Renal cortex interstitium (tissue), 11 donors: Measurements from ENCODE around the gene GPA33. TPM values are rescaled to one million over a fixed set of nuclear protein-coding genes. Genes with fewer than 3 reads are reported as not detected.

ENCODE experiments used
- DNase-seq, 11 donors: peaks; one replicate each; pipeline ENCODE4 v3.0.0-alpha.2; 2013; ENCODE audit warnings: low read depth in 9 of 11, low spot score in 4 of 11; ENCODE audit errors: extremely low read depth in 1 of 11
- polyA plus RNA-seq, 3 donors: library from polyadenylated mRNA; unstranded; fragments of 120-200 nt; gene quantifications; one replicate each; pipeline ENCODE4 v1.2.1, GENCODE V29; 2013; ENCODE audit not compliant: insufficient read length in 3 of 3

GPA33 gene
- polyA plus RNA-seq, 3 donors, result 0.83 to 1.1 (median 1.0) TPM

DNA sequence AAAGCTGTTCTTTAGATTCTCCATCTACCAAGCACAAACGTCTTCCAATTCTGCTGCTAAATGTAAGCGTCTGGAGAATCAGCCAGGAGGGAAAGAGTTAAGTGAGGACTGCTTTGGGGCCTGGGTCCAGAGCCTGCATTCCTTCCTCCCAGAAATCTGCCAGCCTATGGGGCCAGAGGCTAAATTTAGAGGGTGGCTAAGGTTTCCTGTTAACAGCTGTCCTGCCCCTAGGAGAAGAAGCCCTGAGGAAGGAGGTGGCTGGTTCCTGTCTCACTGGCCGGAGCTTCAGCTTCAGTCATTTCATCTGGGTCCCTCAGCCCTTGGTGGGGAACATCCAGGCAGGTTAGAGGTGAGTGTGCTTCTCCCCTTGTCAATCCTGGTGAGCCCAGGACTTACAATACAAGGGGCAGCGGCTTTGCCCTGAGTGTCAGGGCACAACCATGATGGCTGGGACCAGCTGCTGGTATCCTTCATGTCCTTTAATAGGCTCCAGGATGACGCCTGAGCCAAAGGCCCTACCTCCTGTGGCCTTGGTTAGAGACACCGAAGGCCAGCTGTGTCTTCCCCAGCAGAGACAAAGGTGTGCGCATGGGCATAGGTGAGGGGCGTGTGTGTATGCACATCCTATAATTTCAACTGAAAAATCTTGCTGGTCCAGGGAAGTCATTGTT is 3.8 kb upstream of the GPA33 start, which contains the start of gene STYXL2:
Gene STYXL2 (plus strand): TSS at position 230 of the 671 bp plus-strand sequence. CDS start 775 bp downstream, outside the sequence.
- DNase-seq, result no peak

DNA sequence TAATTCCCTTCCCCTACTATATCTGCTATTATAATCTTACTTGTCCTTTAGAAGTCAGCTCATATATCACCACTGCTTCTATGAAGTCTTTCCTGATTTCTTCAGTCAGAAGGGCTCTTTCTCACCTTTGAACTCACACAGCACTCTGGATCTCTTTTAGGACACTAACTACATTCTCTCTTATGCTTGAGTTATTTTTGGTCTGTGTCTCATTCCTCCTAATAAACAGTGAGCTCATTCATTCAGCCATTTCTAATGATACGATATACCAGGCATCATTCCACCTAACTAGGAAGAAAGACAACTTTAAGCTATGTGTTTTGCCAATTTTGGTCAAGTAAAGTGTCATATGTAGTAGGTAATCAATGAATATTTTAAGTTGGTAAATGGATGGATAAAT is 2.5 kb upstream of the GPA33 start:
- DNase-seq, result no peak

- DNase-seq, result no peak
Observed at GRCh38 chr1:167089939-167090313, 251 bp downstream of the GPA33 start.

- no peak for DNase-seq
Observed at GRCh38 chr1:167088746-167089417, 1.3 kb downstream of the GPA33 start.

- DNase-seq, result no peak
Observed at GRCh38 chr1:167086768-167087167, 3.4 kb downstream of the GPA33 start.

- no peak for DNase-seq
Observed at GRCh38 chr1:167086033-167086432, 4.1 kb downstream of the GPA33 start.

- no peak for DNase-seq
Observed at GRCh38 chr1:167084757-167085156, 5.4 kb downstream of the GPA33 start.

DNA sequence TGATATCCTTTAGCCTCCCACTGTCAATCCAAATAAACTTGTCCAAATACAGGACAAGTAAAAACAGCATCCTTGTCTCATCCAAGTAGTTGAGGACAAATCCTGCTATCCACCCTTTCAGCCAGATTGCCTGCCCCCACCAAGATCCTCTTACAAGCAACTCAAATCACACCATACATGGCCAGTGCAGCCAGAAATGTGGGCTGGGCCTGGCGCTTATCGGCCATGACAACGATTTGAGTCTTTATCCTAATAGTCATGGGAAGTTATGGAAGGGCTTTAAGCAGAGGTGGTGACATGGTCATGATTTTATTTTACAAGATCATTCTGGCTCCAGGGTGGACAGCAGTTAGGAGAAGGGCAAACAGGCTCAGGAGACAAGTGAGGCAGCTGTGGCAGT is 6.3 kb downstream of the GPA33 start:
- DNase-seq, result no peak

DNA sequence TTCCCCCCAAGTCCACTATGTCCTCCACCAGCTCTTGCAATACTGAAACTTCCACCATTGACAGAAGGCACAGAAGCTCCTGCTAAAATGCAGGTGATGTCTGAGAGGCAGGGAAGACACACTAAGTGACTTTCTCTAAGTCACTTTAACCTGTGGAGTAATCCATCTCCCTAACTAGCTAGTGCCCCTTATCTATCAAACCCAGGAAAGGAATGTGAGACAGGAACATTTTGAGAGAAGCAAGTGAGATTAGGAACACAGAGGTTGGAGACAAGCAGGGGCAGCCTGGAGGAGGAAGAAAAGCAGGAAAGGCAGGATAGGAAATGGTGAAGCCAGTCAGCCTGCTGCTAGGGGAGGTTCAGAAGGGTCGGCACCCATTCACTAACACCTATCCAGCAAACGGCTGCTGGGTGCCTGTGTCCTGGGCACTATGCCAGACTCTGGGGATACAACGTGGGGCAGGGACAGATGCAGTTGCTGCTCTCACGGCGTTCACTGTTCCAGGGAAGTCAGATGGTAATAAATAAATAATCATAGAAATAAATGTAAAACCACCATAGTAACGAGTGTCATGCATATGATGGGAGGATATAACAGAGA is 7.0 kb downstream of the GPA33 start:
- DNase-seq, result no peak

GRCh38 chr1:167082511-167083027 is 7.6 kb downstream of the GPA33 start:
- peak in 1 of 11 donors; percentile 40 for DNase-seq

GRCh38 chr1:167081594-167082156 is 8.5 kb downstream of the GPA33 start:
- no peak for DNase-seq

GRCh38 chr1:167077868-167078210 is 12.3 kb downstream of the GPA33 start:
- DNase-seq, result no peak

- peak in 1 of 11 donors; percentile 32 for DNase-seq
Observed at GRCh38 chr1:167077128-167077867, 12.9 kb downstream of the GPA33 start.

GRCh38 chr1:167076136-167076710 is 14.0 kb downstream of the GPA33 start:
- DNase-seq, result no peak

GRCh38 chr1:167071286-167071685 is 18.9 kb downstream of the GPA33 start:
- no peak for DNase-seq

GRCh38 chr1:167068761-167069160 is 21.4 kb downstream of the GPA33 start:
- DNase-seq, result no peak

- DNase-seq, result no peak
Observed at GRCh38 chr1:167067904-167068303, 22.3 kb downstream of the GPA33 start.

DNA sequence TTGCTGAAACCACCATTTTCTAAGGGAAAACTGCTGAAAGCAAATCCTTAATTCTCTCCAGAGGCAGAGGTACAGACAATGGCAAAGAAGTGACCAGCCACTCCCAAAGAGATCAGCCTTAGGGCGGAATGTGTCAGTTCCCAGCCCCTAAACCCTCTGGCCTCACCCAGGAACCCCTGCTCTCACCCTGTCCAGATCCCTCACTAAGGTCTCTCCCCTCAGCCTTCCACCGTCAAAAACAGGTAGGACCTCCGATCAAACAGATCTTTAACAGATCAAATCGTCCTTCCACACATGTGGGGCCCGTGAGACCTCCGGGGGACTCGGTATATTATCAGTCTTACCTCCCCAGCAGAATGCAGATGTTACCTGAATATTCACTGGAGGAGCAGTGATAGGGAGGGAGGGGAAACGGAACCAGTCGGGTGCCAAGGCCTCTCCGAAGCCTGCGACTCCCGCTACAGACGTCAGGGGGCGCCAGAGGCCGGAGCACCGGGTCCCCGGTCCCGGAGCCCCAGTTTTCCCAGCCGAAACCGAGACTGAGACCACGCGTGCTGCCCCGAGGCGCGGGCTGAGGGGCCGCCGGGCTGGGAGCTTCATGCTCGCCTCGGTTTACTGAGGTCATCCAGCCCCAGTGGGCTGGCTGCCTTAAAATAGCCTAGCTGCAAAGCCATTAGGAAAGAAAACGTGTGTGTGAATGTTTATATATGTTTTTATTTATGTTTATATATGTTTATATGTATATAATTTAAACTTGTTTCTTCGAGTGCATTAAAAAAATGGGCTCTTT is 23.6 kb downstream of the GPA33 start:
- DNase-seq, result peak in 9 of 11 donors; percentile 39 to 65 (median 56)
